Activated T-helper 1 cell treated with anti-CD3 and anti-CD28 coated beads, Interleukin-2, amount 50 U/mL, for 16 hours (primary cell): Measurements from ENCODE around the gene ASTN2.

Experiments used
- DNase-seq, 2 donors: peaks; one replicate each; pipeline ENCODE4 v3.0.0-alpha.2; 2020; ENCODE audit warnings: low read depth in 1 of 2, low spot score in 1 of 2

Gene ASTN2

GRCh38 chr9:116450378-116451139 is 964.3 kb downstream of the ASTN2 start:
- no peak for DNase-seq

- DNase-seq: no peak
Measured at GRCh38 chr9:116449949-116450348, 964.9 kb downstream of the ASTN2 start.

GRCh38 chr9:116448431-116448830 is 966.4 kb downstream of the ASTN2 start:
- DNase-seq: no peak

GRCh38 chr9:116447934-116448333 is 966.9 kb downstream of the ASTN2 start:
- no peak for DNase-seq

GRCh38 chr9:116442528-116442927 is 972.3 kb downstream of the ASTN2 start:
- DNase-seq: no peak

GRCh38 chr9:116437411-116438370 is 977.2 kb downstream of the ASTN2 start:
- DNase-seq: no peak

GRCh38 chr9:116436121-116436520 is 978.7 kb downstream of the ASTN2 start:
- DNase-seq: no peak

- DNase-seq: no peak
Measured at GRCh38 chr9:116435706-116436105, 979.2 kb downstream of the ASTN2 start.

- no peak for DNase-seq
Measured at GRCh38 chr9:116434314-116434713, 980.5 kb downstream of the ASTN2 start.

GRCh38 chr9:116432051-116432450 is 982.8 kb downstream of the ASTN2 start:
- DNase-seq: no peak

GRCh38 chr9:116430849-116431248 is 984.0 kb downstream of the ASTN2 start:
- DNase-seq: no peak

GRCh38 chr9:116425244-116425643 is 989.6 kb downstream of the ASTN2 start:
- DNase-seq: no peak

GRCh38 chr9:116423149-116423548 is 991.7 kb downstream of the ASTN2 start:
- DNase-seq: no peak

- DNase-seq: no peak
Measured at GRCh38 chr9:116422119-116422979, 992.5 kb downstream of the ASTN2 start.

GRCh38 chr9:116420993-116421538 is 993.8 kb downstream of the ASTN2 start:
- no peak for DNase-seq

GRCh38 chr9:116419181-116419580 is 995.7 kb downstream of the ASTN2 start:
- DNase-seq: no peak

GRCh38 chr9:116417464-116417863 is 997.4 kb downstream of the ASTN2 start:
- DNase-seq: no peak

GRCh38 chr9:116416421-116416820 is 998.4 kb downstream of the ASTN2 start:
- DNase-seq: no peak

GRCh38 chr9:116414374-116414773 is 1000.5 kb downstream of the ASTN2 start:
- no peak for DNase-seq

GRCh38 chr9:116411506-116411905 is 1003.4 kb downstream of the ASTN2 start:
- DNase-seq: no peak

- no peak for DNase-seq
Measured at GRCh38 chr9:116409638-116410037, 1005.2 kb downstream of the ASTN2 start.
